ENCODE measurements around the gene RBM20. TPM values are rescaled to one million over a fixed set of nuclear protein-coding genes. Genes with fewer than 3 reads are reported as not detected.

Gene RBM20
- total RNA-seq, 1 donor: 0.09 TPM

GRCh38 chr10:110804376-110804775 lies 160.2 kb downstream of the RBM20 start:
- TF ChIP-seq, protein P1, sequence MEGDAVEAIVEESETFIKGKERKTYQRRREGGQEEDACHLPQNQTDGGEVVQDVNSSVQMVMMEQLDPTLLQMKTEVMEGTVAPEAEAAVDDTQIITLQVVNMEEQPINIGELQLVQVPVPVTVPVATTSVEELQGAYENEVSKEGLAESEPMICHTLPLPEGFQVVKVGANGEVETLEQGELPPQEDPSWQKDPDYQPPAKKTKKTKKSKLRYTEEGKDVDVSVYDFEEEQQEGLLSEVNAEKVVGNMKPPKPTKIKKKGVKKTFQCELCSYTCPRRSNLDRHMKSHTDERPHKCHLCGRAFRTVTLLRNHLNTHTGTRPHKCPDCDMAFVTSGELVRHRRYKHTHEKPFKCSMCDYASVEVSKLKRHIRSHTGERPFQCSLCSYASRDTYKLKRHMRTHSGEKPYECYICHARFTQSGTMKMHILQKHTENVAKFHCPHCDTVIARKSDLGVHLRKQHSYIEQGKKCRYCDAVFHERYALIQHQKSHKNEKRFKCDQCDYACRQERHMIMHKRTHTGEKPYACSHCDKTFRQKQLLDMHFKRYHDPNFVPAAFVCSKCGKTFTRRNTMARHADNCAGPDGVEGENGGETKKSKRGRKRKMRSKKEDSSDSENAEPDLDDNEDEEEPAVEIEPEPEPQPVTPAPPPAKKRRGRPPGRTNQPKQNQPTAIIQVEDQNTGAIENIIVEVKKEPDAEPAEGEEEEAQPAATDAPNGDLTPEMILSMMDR (IDR thresholded peaks at IDR 0.05; ENCODE audit: insufficient read depth, low read length): no peak
- DNase-seq (ENCODE audit: low read depth): no peak
- no peak overlapping the region for H3K4me3 ChIP-seq (ENCODE audit: low read depth, low read length)

DNA sequence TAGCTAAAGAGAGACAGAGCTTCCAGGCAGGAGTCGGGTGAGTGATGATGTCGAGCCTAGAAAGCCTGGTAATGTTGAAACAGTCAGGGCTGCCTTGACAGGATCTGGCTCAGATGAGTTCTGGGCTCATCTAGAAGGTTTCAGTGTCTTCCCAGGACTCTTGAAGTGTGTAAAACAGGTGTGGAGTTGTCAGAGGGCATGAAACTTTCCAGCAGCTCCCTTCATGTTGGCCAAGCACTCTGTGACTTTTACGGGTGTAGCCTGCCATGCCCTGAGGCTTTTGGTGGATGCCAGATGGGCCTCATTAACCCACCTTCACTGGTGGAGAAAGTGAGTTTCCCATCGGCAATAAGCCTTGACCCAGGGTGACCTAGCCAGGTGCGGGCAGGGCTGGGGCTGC lies 161.2 kb downstream of the RBM20 start:
- no peak overlapping the region for H3K4me3 ChIP-seq (ENCODE audit: low read depth, low read length)
- DNase-seq (ENCODE audit: low read depth): no peak
- TF ChIP-seq, protein P1 (IDR thresholded peaks at IDR 0.05; ENCODE audit: insufficient read depth, low read length): no peak

DNA sequence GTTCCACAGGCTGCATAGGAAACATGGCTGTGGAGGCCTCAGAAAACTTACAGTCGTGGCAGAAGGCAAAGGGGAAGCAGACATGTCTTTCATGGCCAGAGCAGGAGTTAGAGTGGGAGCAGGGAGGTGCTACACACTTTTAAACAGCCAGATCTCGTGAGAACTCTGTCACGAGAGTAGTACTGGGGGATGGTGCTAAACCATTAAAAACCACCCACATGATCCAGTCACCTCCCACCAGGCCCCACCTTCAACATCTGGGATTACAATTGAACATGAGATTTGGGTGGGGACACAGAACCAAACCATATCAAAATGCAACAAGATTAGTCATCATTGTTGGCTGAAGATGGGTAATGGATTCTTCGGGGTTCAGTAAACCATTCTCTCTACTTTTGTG lies 162.2 kb downstream of the RBM20 start:
- no peak overlapping the region for H3K4me3 ChIP-seq (ENCODE audit: low read depth, low read length)
- DNase-seq (ENCODE audit: low read depth): peak; percentile 21
- TF ChIP-seq, protein P1 (IDR thresholded peaks at IDR 0.05; ENCODE audit: insufficient read depth, low read length): no peak

GRCh38 chr10:110808123-110808522 lies 164.0 kb downstream of the RBM20 start:
- TF ChIP-seq, protein P1 (IDR thresholded peaks at IDR 0.05; ENCODE audit: insufficient read depth, low read length): no peak
- no peak overlapping the region for H3K4me3 ChIP-seq (ENCODE audit: low read depth, low read length)
- no peak for DNase-seq (ENCODE audit: low read depth)

- H3K4me3 ChIP-seq (ENCODE audit: low read depth, low read length): no peak overlapping the region
- no peak for DNase-seq (ENCODE audit: low read depth)
- TF ChIP-seq, protein P1 (IDR thresholded peaks at IDR 0.05; ENCODE audit: insufficient read depth, low read length): no peak
Measured at GRCh38 chr10:110808615-110809014, 164.5 kb downstream of the RBM20 start.

GRCh38 chr10:110810625-110811024 lies 166.5 kb downstream of the RBM20 start:
- TF ChIP-seq, protein P1 (IDR thresholded peaks at IDR 0.05; ENCODE audit: insufficient read depth, low read length): no peak
- DNase-seq (ENCODE audit: low read depth): no peak
- no peak overlapping the region for H3K4me3 ChIP-seq (ENCODE audit: low read depth, low read length)
